IPS-18c (cell line): ENCODE measurements around the gene SLC7A5.
"Not testable (repeated sequence)": the region's sequence is repeated elsewhere in the genome, so short reads cannot be mapped to it uniquely, and the experiment has no call there.

ENCODE experiments used
- H3K4me3 ChIP-seq: 2 replicates; pipeline ENCODE4 v1.7.0; 2013; ENCODE audit warnings: low read depth, mild to moderate bottlenecking, low read length, moderate library complexity; ENCODE audit not compliant: insufficient read depth
- H3K9me3 ChIP-seq: one replicate; pipeline ENCODE4 v1.6.1; 2013; ENCODE audit warnings: mild to moderate bottlenecking, low read length, moderate library complexity; ENCODE audit not compliant: control insufficient read depth, insufficient read depth

SLC7A5 gene

DNA sequence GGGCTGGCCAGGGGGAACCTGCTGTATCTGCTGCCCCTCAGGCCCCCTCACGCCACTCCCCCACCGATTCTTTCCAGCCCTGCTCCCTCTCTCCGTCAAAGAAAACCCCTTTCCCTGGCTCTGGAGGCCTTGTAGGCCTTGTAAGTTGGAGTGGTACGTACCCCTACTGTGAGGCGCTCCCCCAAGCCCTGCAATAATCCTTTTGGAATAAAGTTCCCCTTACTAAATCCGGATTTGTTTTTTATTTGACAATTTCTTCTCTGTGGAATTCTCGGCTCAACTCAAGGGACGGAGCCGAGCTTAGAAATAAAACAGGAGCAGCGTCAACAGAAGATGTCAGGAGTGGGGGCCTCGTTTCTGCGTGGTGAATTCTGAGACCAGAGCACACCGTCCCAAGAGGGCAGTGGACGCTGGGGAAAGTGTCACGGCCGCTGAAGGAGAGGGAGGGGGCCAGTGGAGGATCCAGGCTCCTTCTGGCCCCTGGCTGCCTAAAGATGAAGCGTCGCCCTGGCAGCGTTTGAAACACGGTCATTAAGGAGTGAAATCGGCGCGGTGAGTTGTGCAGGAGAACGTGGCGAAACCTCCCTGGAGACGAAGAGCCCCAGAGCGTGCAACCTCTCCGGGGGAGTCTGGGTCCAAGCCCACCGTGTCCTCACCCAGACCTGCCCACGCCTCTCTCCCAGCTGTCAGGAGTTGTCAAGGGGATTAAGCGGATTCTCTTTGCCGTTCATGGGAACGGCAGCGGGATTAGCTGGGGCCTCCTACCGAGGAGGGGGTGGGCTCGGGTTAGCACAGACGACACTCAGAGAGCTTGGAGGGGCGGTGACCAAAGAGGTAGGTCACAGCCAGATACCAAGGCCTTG lies 47.0 kb downstream of the SLC7A5 start:
- no peak overlapping the region for H3K4me3 ChIP-seq
- H3K9me3 ChIP-seq, result no peaks in the 10 kb centered on the region

DNA sequence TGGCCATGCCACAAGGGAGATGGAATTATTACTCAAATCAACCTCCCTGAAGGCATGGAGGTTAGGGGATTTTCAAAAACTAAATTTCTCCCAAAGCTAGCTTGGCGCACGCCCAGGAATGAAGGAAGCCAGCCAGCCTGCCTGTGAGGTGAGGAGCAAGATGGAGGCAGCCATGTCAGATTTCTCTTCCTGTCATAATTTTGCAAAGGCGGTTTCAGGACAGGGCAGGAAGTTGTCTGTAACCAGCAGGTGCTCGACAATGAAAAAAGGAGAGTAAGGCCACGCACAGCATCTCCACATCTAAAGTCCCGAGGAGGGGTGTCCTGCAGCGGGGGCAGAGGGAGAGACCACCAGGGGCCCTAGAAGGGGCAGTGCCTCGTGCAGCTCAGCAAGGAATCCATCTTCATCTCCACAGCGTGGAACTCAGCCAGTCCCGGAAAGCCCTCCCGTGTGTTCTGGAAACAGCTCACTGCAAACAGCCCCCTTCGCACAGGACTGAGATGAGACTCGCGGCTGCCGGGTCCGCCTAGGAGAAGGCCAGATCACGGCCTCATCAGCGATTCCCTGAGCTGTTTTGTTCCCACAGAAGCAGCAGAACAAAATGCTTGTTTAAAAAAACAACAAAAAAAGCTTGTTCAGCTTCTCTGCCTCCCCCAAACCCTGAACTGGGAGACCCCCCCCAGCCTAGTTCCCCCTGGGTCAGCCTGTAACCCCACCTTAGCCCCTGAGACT lies 47.8 kb downstream of the SLC7A5 start:
- Histone ChIP-seq H3K4me3 (no peak overlapping the region), H3K9me3 (peaks cover 3% of the 10 kb centered on the region)

DNA sequence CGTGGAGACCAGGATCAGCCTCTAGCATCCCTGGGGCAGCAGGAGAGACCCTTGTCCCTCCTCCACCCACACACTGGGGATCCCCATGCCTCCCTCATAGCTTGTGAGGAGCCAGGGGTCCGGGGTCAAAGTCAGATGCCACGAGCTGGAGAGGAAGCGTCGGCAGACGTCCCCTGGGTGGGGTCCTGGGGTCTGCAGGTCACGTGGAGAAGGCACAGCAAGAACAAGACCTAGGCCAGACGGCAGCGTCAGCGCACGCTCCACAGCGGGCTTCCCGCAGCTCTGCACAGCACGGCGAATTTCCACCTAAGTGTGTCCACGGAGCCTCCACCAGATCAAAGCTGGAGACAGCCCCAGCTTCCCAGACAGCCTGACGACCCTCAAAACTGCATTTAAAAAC lies 49.3 kb downstream of the SLC7A5 start:
- Histone ChIP-seq H3K4me3 (no peak overlapping the region), H3K9me3 (peaks cover 3% of the 10 kb centered on the region)

- Histone ChIP-seq H3K9me3 (peaks cover 3% of the 10 kb centered on the region), H3K4me3 (no peak overlapping the region)
Observed at GRCh38 chr16:87819282-87819681, 50.0 kb downstream of the SLC7A5 start.

DNA sequence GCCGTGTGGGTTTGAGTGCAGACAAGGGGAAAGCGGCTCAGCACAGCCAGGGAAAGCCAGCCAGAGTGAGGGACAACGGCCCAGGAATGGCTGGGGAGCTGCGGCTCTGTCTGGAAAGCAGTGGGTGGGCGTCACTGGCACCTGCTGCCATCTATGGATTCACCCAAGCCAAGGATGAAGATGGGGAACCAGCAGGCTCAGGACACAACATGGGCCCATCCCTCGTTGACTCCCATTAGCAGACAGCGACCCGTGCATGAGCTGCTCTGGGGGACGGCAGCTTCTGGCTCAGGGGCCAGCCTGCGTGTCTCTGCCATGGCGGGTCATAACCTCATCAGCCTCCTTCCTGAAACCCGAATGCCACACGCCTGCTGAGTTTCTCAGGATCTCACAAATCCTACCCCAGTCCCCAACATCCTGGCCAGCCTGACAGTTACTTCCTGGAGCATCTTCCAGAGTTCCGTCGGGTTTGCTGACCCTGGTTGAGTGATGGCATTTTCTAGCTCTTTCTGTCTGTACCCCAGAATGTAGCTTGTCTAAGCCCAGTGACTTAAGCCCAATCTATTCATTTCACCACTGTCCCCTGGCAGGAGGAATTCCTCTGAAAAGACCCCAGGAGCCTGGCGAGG lies 50.7 kb downstream of the SLC7A5 start:
- no peak overlapping the region; the same call in 1 of the 2 replicates for H3K4me3 ChIP-seq
- H3K9me3 ChIP-seq, result peaks cover 3% of the 10 kb centered on the region

DNA sequence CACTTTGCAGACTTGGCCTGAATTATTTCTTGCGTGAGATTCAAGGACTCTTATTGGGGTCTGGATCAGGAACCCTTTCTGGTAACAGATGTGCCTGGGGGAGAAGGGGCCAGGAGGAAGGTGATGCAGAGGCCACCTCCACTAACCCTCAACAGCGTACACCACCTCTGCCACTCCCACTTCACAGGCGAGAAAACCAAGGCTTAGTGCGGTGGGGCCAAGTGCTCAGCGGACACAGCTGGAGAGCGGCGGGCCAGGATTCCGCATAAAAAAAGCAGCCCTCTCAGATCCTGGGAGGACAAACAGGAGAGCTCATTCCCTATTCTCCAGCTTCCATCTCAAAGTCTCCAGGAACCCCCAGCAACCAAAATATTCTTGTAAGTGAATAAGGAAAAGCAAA lies 51.4 kb downstream of the SLC7A5 start:
- Histone ChIP-seq H3K9me3 (peaks cover 3% of the 10 kb centered on the region), H3K4me3 (no peak overlapping the region)

GRCh38 chr16:87817370-87817769 lies 51.9 kb downstream of the SLC7A5 start:
- H3K9me3 ChIP-seq, H3K4me3 ChIP-seq: not testable (repeated sequence)

DNA sequence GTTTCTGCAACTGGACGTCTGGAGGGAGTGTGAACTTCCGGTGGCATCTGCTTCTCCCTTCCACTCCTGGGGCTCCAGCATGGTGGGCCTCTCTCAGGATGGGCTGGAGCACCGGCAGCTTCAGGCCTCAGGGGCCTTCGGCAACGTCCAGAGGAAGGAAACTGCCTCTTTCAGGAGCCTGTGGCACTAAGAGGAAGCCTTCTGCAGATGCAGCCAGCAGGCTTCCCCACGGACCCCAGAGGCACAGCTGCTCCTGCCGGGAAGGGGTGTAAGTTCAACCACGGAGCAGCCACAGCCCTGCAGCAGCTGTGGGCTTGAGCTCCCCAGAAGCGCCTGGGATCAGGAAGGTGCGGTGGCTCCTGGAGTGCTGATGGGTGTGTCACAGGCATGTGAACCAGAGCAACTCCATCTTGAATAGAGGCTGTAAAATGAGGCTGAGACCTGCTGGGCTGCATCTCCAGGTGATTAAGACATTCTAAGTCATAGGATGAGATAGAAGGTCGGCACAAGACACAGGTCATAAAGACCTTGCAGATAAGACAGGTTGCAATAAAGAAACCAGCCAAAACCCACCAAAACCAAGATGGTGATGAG lies 52.7 kb downstream of the SLC7A5 start:
- H3K9me3 ChIP-seq, result peaks cover 3% of the 10 kb centered on the region
- H3K4me3 ChIP-seq, result no peak overlapping the region

- Histone ChIP-seq H3K4me3 (no peak overlapping the region), H3K9me3 (peaks cover 3% of the 10 kb centered on the region)
Observed at GRCh38 chr16:87815567-87815966, 53.7 kb downstream of the SLC7A5 start.

DNA sequence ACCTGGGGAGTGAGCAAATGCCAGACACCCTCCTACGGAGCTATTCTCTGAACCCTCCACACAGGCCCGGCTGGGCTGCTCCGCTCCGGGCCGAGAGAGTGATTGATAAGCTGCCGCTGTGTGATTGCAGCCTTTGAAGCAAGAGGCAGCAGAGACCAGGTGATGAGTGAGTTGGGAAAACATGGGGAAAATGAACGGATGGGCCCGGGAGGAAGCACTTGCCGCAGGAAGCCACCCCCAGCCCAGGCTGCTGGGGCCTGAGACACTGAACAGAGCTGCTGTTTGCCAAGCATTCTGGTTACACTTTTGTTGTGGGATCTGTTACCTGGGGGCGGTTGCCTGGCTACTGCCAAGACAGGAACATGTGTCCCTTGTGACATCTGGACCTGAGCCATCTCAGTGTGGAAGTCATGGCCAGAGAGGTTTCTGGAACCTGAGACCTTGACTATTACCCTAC lies 57.1 kb downstream of the SLC7A5 start:
- no peak overlapping the region for H3K4me3 ChIP-seq

GRCh38 chr16:87811454-87811853 lies 57.9 kb downstream of the SLC7A5 start:
- H3K4me3 ChIP-seq, result not testable (repeated sequence)

More for the DNA sequence above, 57.1 kb downstream of the SLC7A5 start:
- peaks cover 5% of the 10 kb centered on the region for H3K9me3 ChIP-seq

DNA sequence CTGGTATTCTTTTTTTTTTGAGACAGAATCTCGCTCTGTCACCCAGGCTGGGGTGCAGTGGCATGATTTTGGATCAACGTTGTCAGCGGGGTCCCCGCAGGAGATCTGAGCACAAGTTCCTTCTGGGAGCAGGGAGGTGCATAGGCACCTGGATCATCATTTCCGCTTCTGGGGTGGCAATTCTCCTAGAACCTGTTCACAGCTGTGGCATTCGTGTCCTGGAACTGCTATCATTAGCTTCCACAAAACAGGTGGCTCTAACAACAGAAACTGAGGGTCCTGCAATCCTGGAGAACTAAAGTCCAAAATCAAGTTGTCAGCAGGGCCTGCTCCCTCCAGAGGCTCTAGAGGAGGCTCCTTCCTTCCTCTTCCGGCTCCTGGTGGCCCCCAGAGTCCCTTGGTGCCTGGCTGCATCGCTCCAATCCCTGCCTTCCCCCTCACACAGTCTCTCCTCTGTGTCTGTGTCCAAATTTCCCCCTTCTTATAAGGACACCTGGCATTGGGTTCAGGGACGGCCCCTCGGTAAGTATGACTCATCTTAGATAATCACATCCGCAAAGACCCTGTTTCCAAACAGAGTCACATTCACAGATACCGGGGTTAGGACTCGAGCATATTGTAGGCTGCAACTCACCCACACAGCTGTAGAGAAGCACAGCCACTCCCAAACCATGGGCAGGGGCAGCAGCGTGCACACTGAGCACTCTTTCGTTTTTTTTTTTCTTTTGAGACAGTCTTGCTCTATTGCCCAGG lies 60.0 kb downstream of the SLC7A5 start:
- peaks cover 4% of the 10 kb centered on the region for H3K9me3 ChIP-seq
- H3K4me3 ChIP-seq, result no peak overlapping the region

More at GRCh38 chr16:87811454-87811853, 57.9 kb downstream of the SLC7A5 start:
- H3K9me3 ChIP-seq, result not testable (repeated sequence)

GRCh38 chr16:87808108-87808507 lies 61.2 kb downstream of the SLC7A5 start:
- H3K4me3 ChIP-seq, result no peak overlapping the region
- H3K9me3 ChIP-seq, result peaks cover 4% of the 10 kb centered on the region

DNA sequence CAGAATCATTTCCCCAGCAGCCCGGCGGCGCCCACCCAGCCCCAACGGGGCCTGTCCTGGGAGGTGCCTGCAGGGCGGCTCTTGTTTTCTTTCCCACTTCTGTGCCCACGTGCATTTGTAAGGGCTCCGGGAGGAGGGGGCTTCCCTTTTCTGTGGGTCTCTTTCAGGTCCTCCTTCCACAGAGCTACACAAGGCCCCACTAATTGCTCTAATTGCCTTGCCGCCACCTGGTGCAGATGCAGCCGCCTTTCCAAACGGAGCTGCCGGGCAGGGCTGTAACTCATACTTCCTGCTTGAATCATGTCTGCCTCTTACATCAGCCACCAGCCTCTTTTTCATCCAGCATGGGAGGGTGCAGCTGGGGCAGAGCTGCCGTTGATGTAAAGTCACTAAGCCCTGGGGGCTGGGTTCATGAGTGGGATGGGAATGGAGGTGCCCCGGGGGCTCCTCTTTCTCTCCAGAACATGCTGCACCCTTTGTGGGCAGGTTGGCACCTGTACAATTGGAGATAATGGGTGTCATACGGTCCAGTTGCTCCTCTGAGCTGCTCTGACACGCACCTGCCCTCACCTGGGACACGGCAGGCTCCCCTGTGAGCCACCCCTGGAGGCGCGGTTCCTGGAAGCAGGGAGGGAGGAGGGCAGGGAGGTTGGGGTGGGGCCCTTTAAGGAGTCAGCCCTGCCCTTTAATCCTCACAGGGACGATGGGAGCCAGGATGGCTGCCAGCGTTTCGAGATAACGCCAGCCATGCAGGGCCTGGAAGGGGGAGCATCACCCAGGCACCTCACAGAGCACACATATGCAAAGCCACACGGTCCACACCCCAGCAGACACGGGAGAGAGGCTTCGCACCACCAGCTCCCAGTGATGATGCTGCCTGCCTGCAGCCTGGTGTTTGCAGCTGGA lies 62.4 kb downstream of the SLC7A5 start:
- Histone ChIP-seq H3K9me3 (peaks cover 4% of the 10 kb centered on the region), H3K4me3 (no peak overlapping the region)

DNA sequence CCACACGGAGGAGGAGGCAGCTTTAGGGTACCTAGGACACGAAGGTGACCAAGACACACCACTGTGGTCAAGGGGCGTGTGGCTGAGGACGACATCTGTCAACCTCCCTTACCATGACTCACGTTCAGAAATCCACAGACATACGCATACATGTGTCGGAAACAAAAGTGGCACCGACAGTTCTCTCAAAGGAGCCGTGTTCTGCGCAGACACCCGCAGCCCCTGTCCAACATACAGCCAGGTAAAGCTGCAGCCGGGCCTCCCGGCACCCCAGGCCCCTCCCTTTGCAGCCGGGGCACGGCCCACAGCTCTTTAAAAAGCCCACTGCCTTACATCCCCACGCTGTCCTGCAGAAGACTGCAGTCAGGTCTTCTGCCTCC lies 63.1 kb downstream of the SLC7A5 start:
- H3K4me3 ChIP-seq, result no peak overlapping the region
- H3K9me3 ChIP-seq, result peaks cover 4% of the 10 kb centered on the region

GRCh38 chr16:87803385-87803784 lies 65.9 kb downstream of the SLC7A5 start:
- peaks cover 2% of the 10 kb centered on the region for H3K9me3 ChIP-seq
- H3K4me3 ChIP-seq, result no peak overlapping the region
